ENCODE data around the gene GPR18. TPM values are rescaled to one million over a fixed set of nuclear protein-coding genes. Genes with fewer than 3 reads are reported as not detected.

Gene GPR18
- total RNA-seq, 1 donor from 2014 or later: 0.59 TPM

DNA sequence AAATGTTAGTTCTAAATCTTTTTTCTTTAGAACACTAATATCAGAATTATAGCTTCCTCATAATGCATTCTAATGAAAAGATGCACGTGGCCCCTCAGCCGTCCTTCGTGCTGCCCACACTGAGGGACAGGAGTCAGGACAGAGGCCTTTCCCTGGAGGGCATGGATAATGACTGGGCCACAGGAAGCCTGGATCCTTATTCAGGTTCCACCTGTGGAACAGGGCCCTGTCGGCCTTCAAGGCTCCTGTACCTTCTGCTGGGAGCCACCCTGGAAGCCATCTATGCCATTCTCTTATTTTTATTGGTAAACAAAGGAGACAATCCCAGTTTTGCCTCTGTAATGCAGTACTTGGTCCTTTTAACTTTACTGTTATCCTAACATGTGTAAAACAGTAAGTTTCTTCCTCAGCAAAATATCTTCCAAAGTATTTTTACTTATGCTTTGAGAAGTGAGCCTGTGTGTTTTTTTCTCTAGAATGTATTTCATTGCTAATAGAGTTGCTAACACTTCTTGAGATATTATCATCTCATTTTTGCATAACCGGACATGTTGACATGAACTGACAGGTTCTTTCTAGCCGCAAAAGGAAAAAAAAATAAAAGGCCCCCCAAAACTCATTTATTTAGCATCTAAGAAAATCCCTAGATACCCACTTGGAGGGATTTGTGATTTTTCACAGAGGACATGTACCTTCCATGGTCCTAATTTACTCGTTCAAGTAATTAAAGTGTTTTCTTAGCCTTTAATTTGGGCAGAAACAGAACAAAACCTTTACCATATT is 43.1 kb upstream of the GPR18 start:
- H3K36me3 Mint-ChIP-seq (ENCODE audit: low read depth, unreplicated experiment): peaks cover 3% of the 10 kb centered on the region
- H2AFZ ChIP-seq (ENCODE audit: low read depth, low read length): no peak overlapping the region
- H3K27ac Mint-ChIP-seq (ENCODE audit: unreplicated experiment): no peak overlapping the region
- H3K4me3 Mint-ChIP-seq (ENCODE audit: unreplicated experiment): no peak overlapping the region
- H3K79me2 ChIP-seq (ENCODE audit: insufficient read depth, low read length): no peaks in the 10 kb centered on the region
- no peaks in the 10 kb centered on the region for H3K9me3 Mint-ChIP-seq (ENCODE audit: unreplicated experiment)
- FAIRE-seq (no peak), DNase-seq (ENCODE audit: low read depth) (no peak)
- no peaks in the 10 kb centered on the region for H3K9me3 ChIP-seq (ENCODE audit: insufficient read depth, low read depth, low read length)
- H3K27ac ChIP-seq (ENCODE audit: low read depth, low read length): no peak overlapping the region
- H3K36me3 ChIP-seq (ENCODE audit: insufficient read depth, low read length): no peaks in the 10 kb centered on the region
- H3K4me3 ChIP-seq (ENCODE audit: insufficient read depth, low read depth, low read length): no peak overlapping the region
- H3K4me1 ChIP-seq (ENCODE audit: insufficient read depth, low read length): peaks cover 3% of the 10 kb centered on the region
- no peak overlapping the region for H3K4me2 ChIP-seq (ENCODE audit: low read length)
- H3K27me3 ChIP-seq (ENCODE audit: insufficient read depth, low read length): no peaks in the 10 kb centered on the region
- TF ChIP-seq, protein P1, sequence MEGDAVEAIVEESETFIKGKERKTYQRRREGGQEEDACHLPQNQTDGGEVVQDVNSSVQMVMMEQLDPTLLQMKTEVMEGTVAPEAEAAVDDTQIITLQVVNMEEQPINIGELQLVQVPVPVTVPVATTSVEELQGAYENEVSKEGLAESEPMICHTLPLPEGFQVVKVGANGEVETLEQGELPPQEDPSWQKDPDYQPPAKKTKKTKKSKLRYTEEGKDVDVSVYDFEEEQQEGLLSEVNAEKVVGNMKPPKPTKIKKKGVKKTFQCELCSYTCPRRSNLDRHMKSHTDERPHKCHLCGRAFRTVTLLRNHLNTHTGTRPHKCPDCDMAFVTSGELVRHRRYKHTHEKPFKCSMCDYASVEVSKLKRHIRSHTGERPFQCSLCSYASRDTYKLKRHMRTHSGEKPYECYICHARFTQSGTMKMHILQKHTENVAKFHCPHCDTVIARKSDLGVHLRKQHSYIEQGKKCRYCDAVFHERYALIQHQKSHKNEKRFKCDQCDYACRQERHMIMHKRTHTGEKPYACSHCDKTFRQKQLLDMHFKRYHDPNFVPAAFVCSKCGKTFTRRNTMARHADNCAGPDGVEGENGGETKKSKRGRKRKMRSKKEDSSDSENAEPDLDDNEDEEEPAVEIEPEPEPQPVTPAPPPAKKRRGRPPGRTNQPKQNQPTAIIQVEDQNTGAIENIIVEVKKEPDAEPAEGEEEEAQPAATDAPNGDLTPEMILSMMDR (IDR thresholded peaks at IDR 0.05; ENCODE audit: insufficient read depth, low read depth, low read length): no peak
- no peak for TF ChIP-seq EZH2 (IDR thresholded peaks at IDR 0.05; ENCODE audit: insufficient read depth, low read length)
- no peaks in the 10 kb centered on the region for H4K20me1 ChIP-seq (ENCODE audit: insufficient read depth, low read length)
- H3K27me3 Mint-ChIP-seq (ENCODE audit: low read depth, unreplicated experiment): no peaks in the 10 kb centered on the region
- peaks cover 53% of the 10 kb centered on the region for H3K4me1 Mint-ChIP-seq (ENCODE audit: low read depth, unreplicated experiment)
- H3K9ac ChIP-seq (ENCODE audit: low read length): no peak overlapping the region

DNA sequence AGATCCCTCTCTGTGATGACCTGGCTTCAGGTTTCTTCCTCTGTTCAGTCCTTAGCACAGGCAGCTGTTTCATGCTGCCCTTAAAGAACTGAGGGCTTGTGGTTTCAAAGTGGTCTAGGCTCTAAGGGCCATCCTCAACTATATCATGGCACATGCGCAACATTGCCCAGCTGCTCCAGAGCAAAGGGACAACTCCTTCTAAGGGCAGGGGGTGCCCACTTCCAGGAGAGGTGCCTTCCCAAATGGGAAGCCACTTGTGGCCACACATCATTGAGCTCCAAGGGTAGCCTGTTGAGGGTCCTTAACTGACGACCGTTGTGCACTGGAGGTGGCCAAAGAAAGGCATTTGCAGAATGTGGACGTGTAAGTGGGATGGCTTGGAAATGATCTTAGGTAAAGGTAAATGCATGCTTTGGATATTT is 41.8 kb upstream of the GPR18 start:
- TF ChIP-seq, protein P1 (IDR thresholded peaks at IDR 0.05; ENCODE audit: insufficient read depth, low read depth, low read length): no peak
- no peak for TF ChIP-seq EZH2 (IDR thresholded peaks at IDR 0.05; ENCODE audit: insufficient read depth, low read length)
- Mint-ChIP-seq H3K4me3 (ENCODE audit: unreplicated experiment) (no peak overlapping the region), H3K4me1 (ENCODE audit: low read depth, unreplicated experiment) (peaks cover 52% of the 10 kb centered on the region), H3K27me3 (ENCODE audit: low read depth, unreplicated experiment) (no peaks in the 10 kb centered on the region), H3K27ac (ENCODE audit: unreplicated experiment) (no peak overlapping the region), H3K9me3 (ENCODE audit: unreplicated experiment) (no peaks in the 10 kb centered on the region), H3K36me3 (ENCODE audit: low read depth, unreplicated experiment) (peaks cover 3% of the 10 kb centered on the region)
- DNase-seq (ENCODE audit: low read depth) (no peak), FAIRE-seq (no peak)
- Histone ChIP-seq H3K27ac (ENCODE audit: low read depth, low read length) (no peak overlapping the region), H3K36me3 (ENCODE audit: insufficient read depth, low read length) (no peaks in the 10 kb centered on the region), H3K79me2 (ENCODE audit: insufficient read depth, low read length) (no peaks in the 10 kb centered on the region), H3K9ac (ENCODE audit: low read length) (no peak overlapping the region), H2AFZ (ENCODE audit: low read depth, low read length) (no peak overlapping the region), H3K4me1 (ENCODE audit: insufficient read depth, low read length) (peaks cover 3% of the 10 kb centered on the region), H3K27me3 (ENCODE audit: insufficient read depth, low read length) (no peaks in the 10 kb centered on the region), H3K4me3 (ENCODE audit: insufficient read depth, low read depth, low read length) (no peak overlapping the region), H3K9me3 (ENCODE audit: insufficient read depth, low read depth, low read length) (no peaks in the 10 kb centered on the region), H4K20me1 (ENCODE audit: insufficient read depth, low read length) (peaks cover 5% of the 10 kb centered on the region), H3K4me2 (ENCODE audit: low read length) (no peak overlapping the region)

Measured in astrocyte (in vitro differentiated cells and primary cell).